B cell (primary cell): ENCODE data around the gene CRTC1.

Source experiments
- CTCF ChIP-seq: fragments of 200-600 bp; IDR thresholded peaks from one replicate; pipeline ENCODE4 v1.8.0; 2022; ENCODE audit warnings: antibody characterized with exemption, mild to moderate bottlenecking
- EZH2 ChIP-seq: IDR thresholded peaks from 2 replicates; pipeline ENCODE4 v1.6.1; 2012; ENCODE audit warnings: borderline replicate concordance, low read depth, mild to moderate bottlenecking, moderate library complexity, low read length; ENCODE audit not compliant: insufficient read depth, poor library complexity, severe bottlenecking

- TF ChIP-seq CTCF (no peak), EZH2 (no peak)
Measured at GRCh38 chr19:18660051-18660910, 23.2 kb upstream of the CRTC1 start.
